Measurements from ENCODE around the gene TPCN1.

GRCh38 chr12:113261847-113262470 is 40.7 kb downstream of the TPCN1 start:
- TF ChIP-seq POLR2A (IDR thresholded peaks at IDR 0.05) = no peak
- no peak for TF ChIP-seq CTCF (IDR thresholded peaks at IDR 0.05)
